Measurements from ENCODE around the gene C2orf80.

C2orf80 gene

GRCh38 chr2:208147759-208148158 lies 42.1 kb downstream of the C2orf80 start:
- no peaks in the 10 kb centered on the region; the same call in 1 of the 2 replicates for H4K20me1 ChIP-seq (ENCODE audit: control insufficient read depth, insufficient read depth, low read depth, low read length)
- no peaks in the 10 kb centered on the region; the same call in 1 of the 2 replicates for H3K9me3 ChIP-seq (ENCODE audit: control insufficient read depth, insufficient read depth, low read length)
- no peaks in the 10 kb centered on the region for H3F3A ChIP-seq (ENCODE audit: control insufficient read depth, insufficient read depth)
- H3K36me3 ChIP-seq (ENCODE audit: control insufficient read depth, low read length) = no peaks in the 10 kb centered on the region
- H3K27ac ChIP-seq (ENCODE audit: low read depth, low read length) = no peak overlapping the region
- TF ChIP-seq CTCF (IDR thresholded peaks at IDR 0.05; ENCODE audit: low read depth, low read length, poor library complexity, severe bottlenecking) (no peak), EZH2phosphoT487 (IDR thresholded peaks at IDR 0.05; ENCODE audit: borderline replicate concordance, low read length) (no peak)
- no peaks in the 10 kb centered on the region for H3K9me2 ChIP-seq (replicated peaks; ENCODE audit: control insufficient read depth, low read length)
- no peak overlapping the region for H3K4me2 ChIP-seq (ENCODE audit: low read length)
- no peak overlapping the region for H3K4me3 ChIP-seq (ENCODE audit: low read length)
- no peaks in the 10 kb centered on the region for H3K27me3 ChIP-seq (ENCODE audit: control insufficient read depth, low read length)
- H3K4me1 ChIP-seq (ENCODE audit: control insufficient read depth, low read length) = no peaks in the 10 kb centered on the region
- H3K79me2 ChIP-seq (ENCODE audit: control insufficient read depth, low read length) = no peaks in the 10 kb centered on the region

- H3K4me1 ChIP-seq (ENCODE audit: control insufficient read depth, low read length) = no peaks in the 10 kb centered on the region
- H3K27me3 ChIP-seq (ENCODE audit: control insufficient read depth, low read length) = no peaks in the 10 kb centered on the region
- H3K27ac ChIP-seq (ENCODE audit: low read depth, low read length) = no peak overlapping the region
- no peaks in the 10 kb centered on the region; the same call in 1 of the 2 replicates for H3K9me3 ChIP-seq (ENCODE audit: control insufficient read depth, insufficient read depth, low read length)
- H3F3A ChIP-seq (ENCODE audit: control insufficient read depth, insufficient read depth) = no peaks in the 10 kb centered on the region
- TF ChIP-seq EZH2phosphoT487 (IDR thresholded peaks at IDR 0.05; ENCODE audit: borderline replicate concordance, low read length) (no peak), CTCF (IDR thresholded peaks at IDR 0.05; ENCODE audit: low read depth, low read length, poor library complexity, severe bottlenecking) (no peak)
- no peak overlapping the region for H3K4me3 ChIP-seq (ENCODE audit: low read length)
- no peak overlapping the region for H3K4me2 ChIP-seq (ENCODE audit: low read length)
- no peaks in the 10 kb centered on the region for H3K79me2 ChIP-seq (ENCODE audit: control insufficient read depth, low read length)
- H3K9me2 ChIP-seq (replicated peaks; ENCODE audit: control insufficient read depth, low read length) = no peaks in the 10 kb centered on the region
- no peaks in the 10 kb centered on the region for H3K36me3 ChIP-seq (ENCODE audit: control insufficient read depth, low read length)
- H4K20me1 ChIP-seq (ENCODE audit: control insufficient read depth, insufficient read depth, low read depth, low read length) = no peaks in the 10 kb centered on the region; the same call in 1 of the 2 replicates
These were observed 42.8 kb downstream of the C2orf80 start for GRCh38 chr2:208147008-208147407.

- no peaks in the 10 kb centered on the region for H3K9me2 ChIP-seq (replicated peaks; ENCODE audit: control insufficient read depth, low read length)
- H3K4me1 ChIP-seq (ENCODE audit: control insufficient read depth, low read length) = no peaks in the 10 kb centered on the region
- H3K4me3 ChIP-seq (ENCODE audit: low read length) = no peak within 1 kb of the TSS
- H3K79me2 ChIP-seq (ENCODE audit: control insufficient read depth, low read length) = no peaks in the 10 kb centered on the region
- no peak within 1 kb of the TSS for H3K27ac ChIP-seq (ENCODE audit: low read depth, low read length)
- no peaks in the 10 kb centered on the region for H3K27me3 ChIP-seq (ENCODE audit: control insufficient read depth, low read length)
- no peak for TF ChIP-seq EZH2phosphoT487 (IDR thresholded peaks at IDR 0.05; ENCODE audit: borderline replicate concordance, low read length)
- TF ChIP-seq CTCF (IDR thresholded peaks at IDR 0.05; ENCODE audit: low read depth, low read length, poor library complexity, severe bottlenecking) = no peak
- H4K20me1 ChIP-seq (ENCODE audit: control insufficient read depth, insufficient read depth, low read depth, low read length) = no peaks in the 10 kb centered on the region; the same call in 1 of the 2 replicates
- H3K4me2 ChIP-seq (ENCODE audit: low read length) = no peak within 1 kb of the TSS
- H3K9me3 ChIP-seq (ENCODE audit: control insufficient read depth, insufficient read depth, low read length) = no peaks in the 10 kb centered on the region
- no peaks in the 10 kb centered on the region for H3F3A ChIP-seq (ENCODE audit: control insufficient read depth, insufficient read depth)
- H3K36me3 ChIP-seq (ENCODE audit: control insufficient read depth, low read length) = no peaks in the 10 kb centered on the region
These were observed 43.8 kb downstream of the C2orf80 start, which contains the start of gene CRYGB for GRCh38 chr2:208146006-208146405. Gene CRYGB, minus strand, starts transcription at chr2:208146158. Its CDS starts 38 bp downstream, at chr2:208146120.
